HepG2 (cell line): Measurements from ENCODE around the gene BPGM.

Source experiments
- CHCHD3 ChIP-seq: sonication (generic); formaldehyde crosslinking; IDR thresholded peaks from 2 replicates; pipeline ENCODE4 v1.8.0; 2022; ENCODE audit warnings: mild to moderate bottlenecking, missing genetic modification reagents, moderate library complexity
- HMG20A ChIP-seq: IDR thresholded peaks from 2 replicates; pipeline ENCODE4 v1.6.1; 2016; ENCODE audit warnings: borderline replicate concordance
- MAFK ChIP-seq, 2 experiments: IDR thresholded peaks in 1 of 2; conservative IDR thresholded peaks in 1 of 2; 2 replicates each; pipeline ENCODE4 v1.6.1; 2011; ENCODE audit warnings: improper control_type of control experiment in 2 of 2, low read length in 2 of 2
- PHF21A ChIP-seq: sonication (generic); formaldehyde crosslinking; IDR thresholded peaks from 2 replicates; pipeline ENCODE4 v1.5.0; 2020; ENCODE audit warnings: mild to moderate bottlenecking, missing genetic modification reagents
- POLR2A ChIP-seq, 2 experiments: IDR thresholded peaks; 2 replicates each; pipeline ENCODE4 v1.6.1; 2011; ENCODE audit warnings: low read depth in 2 of 2, low read length in 2 of 2, mild to moderate bottlenecking in 1 of 2, moderate library complexity in 1 of 2; ENCODE audit not compliant: insufficient read depth in 1 of 2
- TBP ChIP-seq: sonication (generic); formaldehyde crosslinking; IDR thresholded peaks from 2 replicates; pipeline ENCODE4 v1.5.0; 2020; ENCODE audit warnings: missing genetic modification reagents
- YEATS4 ChIP-seq: sonication (generic); formaldehyde crosslinking; IDR thresholded peaks from 2 replicates; pipeline ENCODE4 v1.4.0; 2020; ENCODE audit warnings: missing genetic modification reagents, borderline replicate concordance
- ZFP36 ChIP-seq: fragments of 150-350 bp; IDR thresholded peaks from 2 replicates; pipeline ENCODE4 v1.6.1; 2018; ENCODE audit warnings: borderline replicate concordance, low read length, low read depth; ENCODE audit not compliant: partially characterized antibody
- ZNF138 ChIP-seq: sonication (generic); formaldehyde crosslinking; IDR thresholded peaks from 2 replicates; pipeline ENCODE4 v1.5.0; 2020; ENCODE audit warnings: mild to moderate bottlenecking, low read depth, missing genetic modification reagents
- ZNF317 ChIP-seq: sonication (generic); formaldehyde crosslinking; IDR thresholded peaks from 2 replicates; pipeline ENCODE4 v1.5.0; 2020; ENCODE audit warnings: mild to moderate bottlenecking, missing genetic modification reagents
- TF ChIP-seq, protein P1 (sequence below): sonication (generic); formaldehyde crosslinking; IDR thresholded peaks from 2 replicates; pipeline ENCODE4 v1.5.0; 2020; ENCODE audit warnings: mild to moderate bottlenecking, missing genetic modification reagents, moderate library complexity
- TF ChIP-seq, protein P2 (sequence below): sonication (generic); formaldehyde crosslinking; IDR thresholded peaks from 2 replicates; pipeline ENCODE4 v1.9.0; 2021; ENCODE audit warnings: missing genetic modification reagents, borderline replicate concordance
- TF ChIP-seq, protein P3 (sequence below): sonication (generic); formaldehyde crosslinking; IDR thresholded peaks from 2 replicates; pipeline ENCODE4 v1.4.0; 2020; ENCODE audit warnings: mild to moderate bottlenecking, missing genetic modification reagents

DNA sequence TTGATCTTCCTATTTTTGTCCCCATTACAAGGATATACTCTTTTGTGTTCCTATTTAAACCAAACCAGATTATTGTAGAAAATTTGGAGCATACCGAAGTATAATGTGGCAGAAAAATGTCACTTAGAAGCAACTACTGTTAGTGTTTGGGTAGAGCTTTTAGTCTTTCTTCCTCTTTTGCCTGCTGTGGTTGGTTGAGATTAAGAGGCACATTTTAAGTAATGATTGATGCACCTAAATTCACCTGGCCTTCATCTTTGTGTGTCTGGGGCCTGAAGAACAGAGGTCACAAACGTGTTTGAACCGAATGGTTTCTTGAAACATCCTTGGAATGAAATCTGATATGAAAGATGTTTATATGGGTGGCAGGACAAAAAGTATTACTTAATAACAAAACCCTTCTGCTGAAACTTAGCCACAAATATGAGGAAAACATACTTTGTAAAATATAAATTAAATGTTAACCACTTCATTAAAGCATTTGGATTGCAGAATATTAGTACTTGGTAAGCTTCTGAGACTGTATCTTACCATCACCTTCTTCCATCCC, 2.6 kb downstream of the BPGM start:
- TF ChIP-seq ZNF138 (CRISPR knock-in tag): no peak
- TF ChIP-seq ZNF317 (CRISPR knock-in tag): no peak
- no peak for TF ChIP-seq PHF21A
- TF ChIP-seq, protein P1, sequence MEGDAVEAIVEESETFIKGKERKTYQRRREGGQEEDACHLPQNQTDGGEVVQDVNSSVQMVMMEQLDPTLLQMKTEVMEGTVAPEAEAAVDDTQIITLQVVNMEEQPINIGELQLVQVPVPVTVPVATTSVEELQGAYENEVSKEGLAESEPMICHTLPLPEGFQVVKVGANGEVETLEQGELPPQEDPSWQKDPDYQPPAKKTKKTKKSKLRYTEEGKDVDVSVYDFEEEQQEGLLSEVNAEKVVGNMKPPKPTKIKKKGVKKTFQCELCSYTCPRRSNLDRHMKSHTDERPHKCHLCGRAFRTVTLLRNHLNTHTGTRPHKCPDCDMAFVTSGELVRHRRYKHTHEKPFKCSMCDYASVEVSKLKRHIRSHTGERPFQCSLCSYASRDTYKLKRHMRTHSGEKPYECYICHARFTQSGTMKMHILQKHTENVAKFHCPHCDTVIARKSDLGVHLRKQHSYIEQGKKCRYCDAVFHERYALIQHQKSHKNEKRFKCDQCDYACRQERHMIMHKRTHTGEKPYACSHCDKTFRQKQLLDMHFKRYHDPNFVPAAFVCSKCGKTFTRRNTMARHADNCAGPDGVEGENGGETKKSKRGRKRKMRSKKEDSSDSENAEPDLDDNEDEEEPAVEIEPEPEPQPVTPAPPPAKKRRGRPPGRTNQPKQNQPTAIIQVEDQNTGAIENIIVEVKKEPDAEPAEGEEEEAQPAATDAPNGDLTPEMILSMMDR: no peak
- TF ChIP-seq, protein P2, sequence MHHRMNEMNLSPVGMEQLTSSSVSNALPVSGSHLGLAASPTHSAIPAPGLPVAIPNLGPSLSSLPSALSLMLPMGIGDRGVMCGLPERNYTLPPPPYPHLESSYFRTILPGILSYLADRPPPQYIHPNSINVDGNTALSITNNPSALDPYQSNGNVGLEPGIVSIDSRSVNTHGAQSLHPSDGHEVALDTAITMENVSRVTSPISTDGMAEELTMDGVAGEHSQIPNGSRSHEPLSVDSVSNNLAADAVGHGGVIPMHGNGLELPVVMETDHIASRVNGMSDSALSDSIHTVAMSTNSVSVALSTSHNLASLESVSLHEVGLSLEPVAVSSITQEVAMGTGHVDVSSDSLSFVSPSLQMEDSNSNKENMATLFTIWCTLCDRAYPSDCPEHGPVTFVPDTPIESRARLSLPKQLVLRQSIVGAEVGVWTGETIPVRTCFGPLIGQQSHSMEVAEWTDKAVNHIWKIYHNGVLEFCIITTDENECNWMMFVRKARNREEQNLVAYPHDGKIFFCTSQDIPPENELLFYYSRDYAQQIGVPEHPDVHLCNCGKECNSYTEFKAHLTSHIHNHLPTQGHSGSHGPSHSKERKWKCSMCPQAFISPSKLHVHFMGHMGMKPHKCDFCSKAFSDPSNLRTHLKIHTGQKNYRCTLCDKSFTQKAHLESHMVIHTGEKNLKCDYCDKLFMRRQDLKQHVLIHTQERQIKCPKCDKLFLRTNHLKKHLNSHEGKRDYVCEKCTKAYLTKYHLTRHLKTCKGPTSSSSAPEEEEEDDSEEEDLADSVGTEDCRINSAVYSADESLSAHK: no peak
- TF ChIP-seq YEATS4 (CRISPR knock-in tag): no peak
- no peak for TF ChIP-seq ZFP36
- TF ChIP-seq MAFK (conservative IDR thresholded peaks at IDR 0.05 in 1 of 2, IDR thresholded peaks at IDR 0.05 in 1 of 2; ENCODE audit: low read length in 2 of 2): no peak
- no peak for TF ChIP-seq CHCHD3 (CRISPR knock-in tag)
- no peak for TF ChIP-seq TBP (CRISPR knock-in tag)
- TF ChIP-seq, protein P3, sequence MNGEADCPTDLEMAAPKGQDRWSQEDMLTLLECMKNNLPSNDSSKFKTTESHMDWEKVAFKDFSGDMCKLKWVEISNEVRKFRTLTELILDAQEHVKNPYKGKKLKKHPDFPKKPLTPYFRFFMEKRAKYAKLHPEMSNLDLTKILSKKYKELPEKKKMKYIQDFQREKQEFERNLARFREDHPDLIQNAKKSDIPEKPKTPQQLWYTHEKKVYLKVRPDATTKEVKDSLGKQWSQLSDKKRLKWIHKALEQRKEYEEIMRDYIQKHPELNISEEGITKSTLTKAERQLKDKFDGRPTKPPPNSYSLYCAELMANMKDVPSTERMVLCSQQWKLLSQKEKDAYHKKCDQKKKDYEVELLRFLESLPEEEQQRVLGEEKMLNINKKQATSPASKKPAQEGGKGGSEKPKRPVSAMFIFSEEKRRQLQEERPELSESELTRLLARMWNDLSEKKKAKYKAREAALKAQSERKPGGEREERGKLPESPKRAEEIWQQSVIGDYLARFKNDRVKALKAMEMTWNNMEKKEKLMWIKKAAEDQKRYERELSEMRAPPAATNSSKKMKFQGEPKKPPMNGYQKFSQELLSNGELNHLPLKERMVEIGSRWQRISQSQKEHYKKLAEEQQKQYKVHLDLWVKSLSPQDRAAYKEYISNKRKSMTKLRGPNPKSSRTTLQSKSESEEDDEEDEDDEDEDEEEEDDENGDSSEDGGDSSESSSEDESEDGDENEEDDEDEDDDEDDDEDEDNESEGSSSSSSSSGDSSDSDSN (CRISPR knock-in tag): no peak
- TF ChIP-seq POLR2A (IDR thresholded peaks at IDR 0.05; ENCODE audit: insufficient read depth in 1 of 2, low read depth in 2 of 2, low read length in 2 of 2): no peak
- TF ChIP-seq HMG20A: no peak
